Neuron (in vitro differentiated cells): Measurements from ENCODE around the gene PABPN1.

Source experiments
- H2AFZ ChIP-seq: one replicate; pipeline ENCODE4 v1.6.1; 2013; ENCODE audit warnings: low read depth, mild to moderate bottlenecking, inconsistent platforms, low read length, moderate library complexity
- H3K27me3 ChIP-seq: one replicate; pipeline ENCODE4 v1.6.1; 2013; ENCODE audit warnings: low read length; ENCODE audit not compliant: insufficient read depth
- H3K36me3 ChIP-seq: one replicate; pipeline ENCODE4 v1.6.1; 2013; ENCODE audit warnings: low read length; ENCODE audit not compliant: insufficient read depth
- H3K4me1 ChIP-seq: one replicate; pipeline ENCODE4 v1.6.1; 2013; ENCODE audit warnings: low read length; ENCODE audit not compliant: insufficient read depth
- H3K4me3 ChIP-seq: 2 replicates; pipeline ENCODE4 v1.5.1; 2013; ENCODE audit warnings: mild to moderate bottlenecking, low read length, moderate library complexity
- H3K9me3 ChIP-seq: one replicate; pipeline ENCODE4 v1.6.1; 2013; ENCODE audit warnings: low read length

The PABPN1 gene

DNA sequence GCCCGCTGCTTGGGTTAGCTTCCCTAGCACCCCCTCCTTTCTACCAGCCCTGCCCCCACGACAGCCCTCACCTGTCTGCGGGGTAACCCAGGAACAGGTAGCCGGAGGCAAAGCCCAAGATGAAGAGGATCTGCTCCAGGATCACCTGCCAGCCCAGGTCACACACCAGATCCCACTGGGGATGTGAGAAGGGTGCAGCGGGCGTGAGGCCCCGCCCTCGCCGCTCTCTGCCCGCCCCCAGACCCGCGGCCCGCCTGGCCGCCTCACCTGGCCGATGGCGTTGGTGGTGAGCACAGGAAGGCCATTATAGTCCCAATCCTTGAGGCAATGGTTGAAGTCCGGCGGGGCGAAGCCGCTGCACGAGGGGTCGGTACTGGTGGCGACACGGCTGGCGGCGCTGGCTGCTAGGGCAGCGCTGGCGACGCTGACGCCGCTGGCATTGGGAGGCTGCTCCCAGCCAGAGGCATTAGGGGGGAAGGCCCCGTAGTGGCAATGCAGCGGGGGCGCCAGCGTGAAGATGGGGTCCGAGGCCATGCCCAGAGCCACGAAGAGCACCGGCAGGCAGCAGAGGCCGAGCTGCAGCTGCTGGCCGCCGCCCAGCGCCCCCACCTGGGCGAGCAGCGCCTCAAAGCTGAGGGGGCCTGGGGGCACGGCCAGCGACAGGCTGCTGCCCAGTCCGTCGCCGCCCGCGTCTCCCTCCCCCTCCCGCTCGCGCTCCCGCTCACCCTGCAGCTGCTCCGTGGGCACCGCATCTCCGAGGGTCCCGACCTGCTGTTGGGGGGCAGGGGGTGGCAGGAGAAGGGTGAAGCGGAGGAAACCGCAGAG, 30.6 kb downstream of the PABPN1 start:
- H3K4me3 ChIP-seq, result peak overlapping the region; percentile 63

DNA sequence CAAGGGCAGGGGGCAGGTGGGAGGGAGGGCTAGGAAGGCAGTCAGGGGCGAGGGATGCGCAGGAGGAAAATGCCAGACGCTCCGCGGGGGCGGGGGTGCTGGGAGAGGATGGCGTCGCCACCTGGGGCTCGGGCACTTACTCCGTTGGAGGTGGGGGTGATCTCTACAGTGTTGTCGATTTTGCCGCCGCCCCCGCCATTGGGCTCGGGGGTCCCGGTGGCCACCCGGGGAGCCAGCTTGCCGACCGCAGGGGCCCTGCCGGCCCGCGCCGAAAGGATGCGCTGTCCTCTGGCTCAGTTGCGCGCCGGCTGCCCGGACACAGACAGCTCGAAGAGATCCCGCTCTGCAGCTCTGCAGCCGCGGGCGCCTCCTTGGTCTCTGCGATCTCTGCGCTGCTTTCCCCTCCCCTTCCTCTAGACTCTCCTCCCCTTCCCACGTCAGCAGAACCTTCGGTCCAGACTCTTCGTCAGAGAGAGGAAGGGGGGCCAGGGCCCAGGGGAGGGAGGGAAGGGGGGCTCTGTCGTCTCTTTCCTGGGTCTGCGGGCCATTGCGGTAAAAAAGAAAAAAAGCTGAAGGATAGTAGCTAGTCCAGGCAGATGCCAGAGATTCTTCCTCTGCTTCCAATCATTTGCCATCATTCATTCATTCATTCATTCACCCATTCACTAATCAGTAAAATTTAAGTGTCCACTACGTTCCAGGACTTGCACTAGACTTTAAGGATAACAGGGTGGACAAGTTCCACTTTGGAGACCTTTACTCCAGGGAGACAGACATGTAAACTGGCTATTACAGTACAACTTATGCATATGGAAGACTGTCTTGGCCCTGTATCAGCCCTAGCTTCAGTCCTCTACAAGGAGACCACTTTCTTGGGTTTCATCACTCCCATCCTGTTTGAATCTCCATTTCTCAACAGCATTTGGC, 31.5 kb downstream of the PABPN1 start, which contains the start of gene SLC22A17:
TSS of gene SLC22A17 (minus strand) at position 382 of the 927 bp plus-strand sequence.
- peak within 1 kb of the TSS; percentile 74 for H2AFZ ChIP-seq
- H3K4me1 ChIP-seq, result peaks cover 7% of the 10 kb centered on the region
- H3K9me3 ChIP-seq, result no peaks in the 10 kb centered on the region
- H3K27me3 ChIP-seq, result no peaks in the 10 kb centered on the region
- peak within 1 kb of the TSS; percentile 63 for H3K4me3 ChIP-seq
- peaks cover 15% of the 10 kb centered on the region for H3K36me3 ChIP-seq

More for the DNA sequence above, 30.6 kb downstream of the PABPN1 start:
- peaks cover 7% of the 10 kb centered on the region for H3K4me1 ChIP-seq
- peaks cover 6% of the 10 kb centered on the region for H3K36me3 ChIP-seq
- no peaks in the 10 kb centered on the region for H3K9me3 ChIP-seq
- H2AFZ ChIP-seq, result peak overlapping the region; percentile 74
- H3K27me3 ChIP-seq, result no peaks in the 10 kb centered on the region

DNA sequence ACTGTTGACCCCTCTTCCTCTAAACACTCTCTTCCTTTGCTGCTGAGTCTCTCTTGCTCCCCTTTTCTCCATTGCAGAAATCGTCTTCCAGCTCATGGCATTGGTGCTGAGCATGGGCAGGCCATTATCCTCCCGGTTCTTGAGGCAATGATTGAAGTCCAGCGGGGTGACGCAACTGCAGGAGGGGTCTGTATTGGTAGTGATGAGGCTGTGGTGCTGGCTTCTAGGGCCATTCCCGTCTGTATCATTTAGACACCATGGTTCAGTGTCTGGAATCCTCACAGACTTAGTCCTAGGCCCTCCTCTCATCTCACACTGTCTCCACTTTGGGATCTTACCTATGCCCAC, 32.1 kb downstream of the PABPN1 start:
- Histone ChIP-seq H2AFZ (no peak overlapping the region), H3K27me3 (no peaks in the 10 kb centered on the region), H3K4me3 (peak overlapping the region; percentile 63), H3K9me3 (no peaks in the 10 kb centered on the region), H3K4me1 (peaks cover 7% of the 10 kb centered on the region), H3K36me3 (peaks cover 21% of the 10 kb centered on the region)

DNA sequence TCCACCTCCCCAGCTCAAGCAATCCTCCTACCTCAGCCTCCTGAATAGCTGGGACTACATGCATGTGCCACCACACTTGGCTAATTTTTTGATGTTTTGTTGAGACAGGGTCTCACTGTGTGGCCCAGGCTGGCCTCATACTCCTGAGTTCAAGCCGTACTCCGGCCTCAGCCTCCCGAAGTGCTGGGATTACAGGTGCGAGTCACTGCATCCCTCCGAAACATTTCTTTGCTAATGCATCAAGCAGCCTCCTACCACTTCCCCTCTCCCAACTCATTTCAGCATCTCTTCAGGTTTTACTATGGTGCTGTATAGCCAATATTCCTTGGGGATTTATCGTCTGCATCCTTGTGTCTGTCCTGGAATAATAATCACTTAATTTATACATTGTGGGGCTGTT, 33.7 kb downstream of the PABPN1 start:
- H3K4me3 ChIP-seq, result no peak overlapping the region

DNA sequence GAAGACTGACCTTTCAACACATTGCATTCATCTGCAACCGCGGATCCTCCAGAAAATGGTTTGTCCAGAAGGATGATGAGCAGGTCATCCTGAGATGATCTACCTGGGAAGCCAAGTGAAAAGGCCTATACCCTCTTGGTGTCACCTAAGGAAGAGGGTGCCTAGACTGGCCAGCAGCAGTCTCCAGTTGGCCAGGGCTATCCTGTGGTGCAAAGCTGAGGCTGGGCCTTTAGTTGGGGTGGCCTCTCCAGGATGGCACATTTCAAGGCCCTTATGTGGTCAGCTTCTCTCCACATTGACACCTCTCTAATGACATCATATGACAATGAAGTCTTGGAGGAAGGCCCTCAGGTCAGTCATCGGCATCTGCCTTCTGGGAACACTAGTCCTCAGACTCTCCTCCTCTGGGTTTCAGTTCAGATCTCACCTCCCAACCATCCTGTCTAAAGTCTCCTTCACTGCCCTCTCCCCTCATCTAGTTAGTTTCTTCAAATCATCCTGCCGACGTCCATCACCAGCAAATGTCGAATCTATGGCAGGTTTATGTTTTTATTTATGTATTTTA, 34.7 kb downstream of the PABPN1 start:
- H3K4me3 ChIP-seq, result no peak overlapping the region
- no peak overlapping the region for H2AFZ ChIP-seq
- H3K4me1 ChIP-seq, result peaks cover 7% of the 10 kb centered on the region
- H3K27me3 ChIP-seq, result no peaks in the 10 kb centered on the region
- H3K36me3 ChIP-seq, result peaks cover 43% of the 10 kb centered on the region
- no peaks in the 10 kb centered on the region for H3K9me3 ChIP-seq

More for the DNA sequence above, 33.7 kb downstream of the PABPN1 start:
- no peaks in the 10 kb centered on the region for H3K9me3 ChIP-seq
- peaks cover 7% of the 10 kb centered on the region for H3K4me1 ChIP-seq
- peaks cover 34% of the 10 kb centered on the region for H3K36me3 ChIP-seq
- H2AFZ ChIP-seq, result no peak overlapping the region
- no peaks in the 10 kb centered on the region for H3K27me3 ChIP-seq

DNA sequence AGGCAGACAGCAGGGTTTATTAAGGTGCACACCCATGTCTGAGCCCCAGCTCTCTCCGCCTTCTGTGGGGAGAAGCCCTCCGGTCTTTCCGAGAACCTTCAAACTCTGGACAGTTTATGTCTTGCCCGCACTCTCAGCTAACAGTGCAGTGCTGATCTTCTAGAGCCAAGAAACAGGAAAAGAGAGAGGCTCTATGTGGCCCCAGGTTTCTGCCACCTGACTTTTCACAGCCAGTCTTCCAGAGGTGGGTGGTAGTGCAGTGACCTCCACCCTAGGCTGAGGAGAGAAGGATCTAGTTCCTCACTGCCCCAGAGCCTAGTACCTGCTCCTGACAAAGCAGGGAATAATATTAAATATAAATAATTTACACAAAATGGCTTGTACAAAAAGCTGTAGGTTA, 35.4 kb downstream of the PABPN1 start:
- Histone ChIP-seq H3K4me1 (peaks cover 7% of the 10 kb centered on the region), H3K36me3 (peaks cover 50% of the 10 kb centered on the region), H3K27me3 (no peaks in the 10 kb centered on the region), H3K9me3 (no peaks in the 10 kb centered on the region), H3K4me3 (no peak overlapping the region), H2AFZ (no peak overlapping the region)

DNA sequence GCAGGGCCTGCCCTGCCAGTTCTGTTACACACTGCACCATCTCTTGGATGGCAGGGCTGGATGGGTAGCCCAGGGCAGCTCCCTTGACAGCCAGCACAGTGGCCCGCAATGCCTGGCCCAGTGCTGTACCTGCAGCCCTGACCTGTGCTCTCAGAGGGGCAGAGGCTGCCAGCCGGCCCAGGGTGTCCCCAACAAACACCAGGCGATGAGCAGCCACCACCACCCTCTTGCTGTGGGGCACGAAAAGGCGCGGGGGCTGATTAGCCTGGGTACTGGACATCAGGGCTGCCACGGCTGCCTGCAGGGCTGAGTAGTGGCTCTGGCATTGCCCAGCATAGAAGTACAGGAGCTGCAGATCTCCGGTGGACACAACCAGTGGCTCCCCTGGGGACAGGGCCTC, 36.0 kb downstream of the PABPN1 start:
- Histone ChIP-seq H3K4me1 (peaks cover 7% of the 10 kb centered on the region), H3K27me3 (no peaks in the 10 kb centered on the region), H2AFZ (no peak overlapping the region), H3K36me3 (peaks cover 54% of the 10 kb centered on the region), H3K4me3 (no peak overlapping the region), H3K9me3 (no peaks in the 10 kb centered on the region)

DNA sequence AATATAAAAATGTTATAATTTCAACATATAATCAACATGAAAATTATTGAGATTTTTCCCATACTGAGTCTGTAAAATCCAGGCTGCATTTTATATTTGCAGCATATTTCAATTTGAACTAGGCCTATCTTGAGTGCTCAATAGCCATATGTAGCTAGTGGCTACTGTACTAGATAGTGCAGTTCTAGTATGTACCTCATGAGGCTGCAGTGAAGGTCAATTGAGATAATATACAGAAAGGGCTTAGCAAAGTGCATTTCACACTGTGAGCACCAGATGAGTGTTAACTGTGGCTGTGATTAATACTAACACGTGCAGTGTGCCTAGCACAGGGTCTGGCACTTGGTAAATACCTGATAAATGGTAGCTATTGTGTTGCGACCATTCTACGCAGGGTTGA, 36.8 kb downstream of the PABPN1 start:
- Histone ChIP-seq H2AFZ (no peak overlapping the region), H3K4me3 (no peak overlapping the region), H3K36me3 (peaks cover 55% of the 10 kb centered on the region), H3K4me1 (peaks cover 8% of the 10 kb centered on the region), H3K27me3 (no peaks in the 10 kb centered on the region), H3K9me3 (no peaks in the 10 kb centered on the region)

DNA sequence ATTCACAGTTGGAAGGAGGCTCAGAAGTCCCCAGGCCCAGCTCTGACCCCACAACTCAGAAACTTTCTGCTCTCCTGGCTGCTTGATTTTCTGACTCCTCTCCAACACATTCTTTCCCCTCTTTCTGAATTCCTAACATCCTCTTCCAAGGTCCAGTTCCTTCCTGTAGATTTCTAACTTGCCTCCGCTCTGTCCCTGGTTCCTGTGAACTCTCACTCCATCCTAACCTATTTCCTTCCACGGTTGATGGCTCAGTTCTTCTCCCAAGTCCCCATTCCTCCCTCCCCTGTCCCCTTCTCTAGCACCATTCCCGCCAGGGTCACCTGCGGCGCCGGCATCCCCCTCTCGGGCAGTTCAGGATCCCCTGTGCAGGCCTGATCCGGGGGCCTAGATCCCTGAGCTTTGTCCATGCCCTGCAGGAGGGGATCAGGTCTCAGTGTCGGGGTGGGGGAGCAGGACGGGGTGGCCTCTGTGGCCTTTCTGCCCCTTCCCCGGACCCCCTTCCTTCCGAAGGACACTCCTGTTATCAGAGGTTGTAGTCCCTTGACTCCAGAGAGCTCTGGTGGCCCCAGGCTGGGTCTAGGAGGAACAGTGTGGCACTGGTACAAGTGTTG, 37.4 kb downstream of the PABPN1 start:
- H3K27me3 ChIP-seq, result no peaks in the 10 kb centered on the region

DNA sequence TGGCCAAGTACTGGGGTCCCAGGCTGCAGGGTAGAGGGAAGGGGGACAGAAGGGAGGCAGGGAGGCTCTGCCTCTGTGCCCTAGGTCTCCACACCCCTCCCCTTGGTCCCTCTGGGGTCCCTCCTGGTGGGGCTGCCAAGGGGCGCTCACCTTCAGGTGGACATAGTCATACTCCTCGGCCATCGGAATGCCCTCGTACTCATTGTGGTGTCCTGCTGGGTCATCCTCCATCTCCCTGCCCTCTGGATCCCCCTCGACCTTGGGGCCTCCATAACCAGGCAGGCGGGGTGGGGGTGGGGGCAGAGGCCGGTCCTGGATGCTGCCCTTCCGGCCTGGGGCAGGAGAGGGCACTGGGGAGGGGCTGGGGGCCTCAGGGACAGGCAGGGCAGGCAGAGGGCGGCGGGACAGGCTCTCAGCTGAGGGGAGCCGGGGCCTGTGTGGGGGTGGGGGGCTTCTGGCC, 37.9 kb downstream of the PABPN1 start:
- Histone ChIP-seq H3K9me3 (no peaks in the 10 kb centered on the region), H3K36me3 (peaks cover 59% of the 10 kb centered on the region), H3K4me1 (peaks cover 19% of the 10 kb centered on the region), H3K4me3 (no peak overlapping the region), H2AFZ (no peak overlapping the region), H3K27me3 (no peaks in the 10 kb centered on the region)

More for the DNA sequence above, 37.4 kb downstream of the PABPN1 start:
- Histone ChIP-seq H3K36me3 (peaks cover 59% of the 10 kb centered on the region), H2AFZ (no peak overlapping the region), H3K4me1 (peaks cover 14% of the 10 kb centered on the region), H3K9me3 (no peaks in the 10 kb centered on the region), H3K4me3 (no peak overlapping the region)

DNA sequence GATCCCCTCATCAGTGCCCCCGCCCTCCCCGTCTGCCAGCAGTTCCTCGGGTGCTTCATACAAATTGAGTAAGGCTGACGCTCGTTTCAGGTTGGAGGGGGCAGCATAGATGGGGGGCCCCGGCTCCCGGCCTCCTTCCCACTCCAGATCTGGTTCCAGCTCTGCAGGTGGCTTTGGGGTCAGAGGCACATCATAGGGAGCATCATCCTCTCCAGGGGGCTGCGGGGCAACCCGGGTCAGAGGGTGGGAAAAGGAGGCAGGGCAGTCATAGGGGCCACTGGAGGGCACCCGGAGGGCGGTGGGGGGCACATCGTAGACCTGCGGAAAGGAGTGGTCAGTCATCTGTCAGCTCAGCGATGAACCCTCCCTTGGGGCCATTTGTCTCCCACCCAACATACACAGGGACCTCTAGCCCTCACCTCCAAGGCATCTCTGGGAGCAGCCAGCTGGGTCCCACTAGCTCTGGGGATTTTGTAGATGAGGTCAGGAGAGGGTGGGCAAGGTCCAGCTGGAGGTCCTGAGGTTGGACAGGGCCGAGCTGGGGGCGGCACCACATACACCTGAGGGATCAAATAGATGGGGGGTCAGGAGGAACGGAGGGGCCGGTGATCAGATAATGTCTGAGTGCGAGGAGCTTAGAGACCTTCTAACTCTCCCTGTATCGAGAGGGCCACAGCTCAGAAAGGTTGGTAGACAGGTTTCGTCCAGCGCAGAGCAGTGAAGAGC, 38.6 kb downstream of the PABPN1 start:
- Histone ChIP-seq H3K27me3 (no peaks in the 10 kb centered on the region), H3K4me3 (no peak overlapping the region), H3K4me1 (peaks cover 21% of the 10 kb centered on the region), H3K36me3 (peaks cover 59% of the 10 kb centered on the region), H2AFZ (no peak overlapping the region), H3K9me3 (no peaks in the 10 kb centered on the region)

DNA sequence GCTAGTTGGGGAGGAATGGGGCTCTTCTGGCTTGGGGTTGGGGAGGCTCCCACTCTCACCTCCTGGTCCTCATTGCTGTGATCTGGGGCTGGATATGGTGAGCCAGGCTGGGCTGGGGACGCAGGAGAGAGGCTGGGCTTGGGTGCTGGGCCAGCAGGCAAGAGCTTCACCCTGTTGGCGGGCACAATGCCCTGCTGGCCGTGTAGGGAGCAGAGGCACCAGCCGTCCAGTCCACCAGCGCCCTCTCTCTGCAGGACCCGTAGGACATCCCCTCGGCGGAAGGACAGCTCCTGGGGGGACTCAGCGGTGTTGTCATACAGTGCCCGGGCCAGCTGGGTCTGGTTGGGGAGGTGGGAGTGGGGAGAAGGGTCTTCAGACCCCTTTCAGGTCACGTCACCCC, 39.2 kb downstream of the PABPN1 start:
- no peak overlapping the region for H3K4me3 ChIP-seq
- H3K27me3 ChIP-seq, result no peaks in the 10 kb centered on the region
- H3K9me3 ChIP-seq, result no peaks in the 10 kb centered on the region
- peaks cover 21% of the 10 kb centered on the region for H3K4me1 ChIP-seq
- H2AFZ ChIP-seq, result no peak overlapping the region
- H3K36me3 ChIP-seq, result peaks cover 59% of the 10 kb centered on the region
